Activated naive CD8-positive, alpha-beta T cell (primary cell): Measurements from ENCODE around the gene NOC4L.

Experiments used
- H3K27ac Mint-ChIP-seq: one replicate; pipeline ENCODE4 v1.8.0; 2021; ENCODE audit warnings: mixed read lengths
- H3K27me3 Mint-ChIP-seq: one replicate; pipeline ENCODE4 v1.8.0; 2021; ENCODE audit warnings: mixed read lengths
- H3K36me3 Mint-ChIP-seq: one replicate; pipeline ENCODE4 v1.8.0; 2021; ENCODE audit warnings: mixed read lengths
- H3K4me1 Mint-ChIP-seq: one replicate; pipeline ENCODE4 v1.8.0; 2021; ENCODE audit warnings: low read depth, mixed read lengths
- H3K4me3 Mint-ChIP-seq: one replicate; pipeline ENCODE4 v1.8.0; 2021; ENCODE audit warnings: mild to moderate bottlenecking, mixed read lengths
- H3K9me3 Mint-ChIP-seq: one replicate; pipeline ENCODE4 v1.8.0; 2021; ENCODE audit warnings: low read depth, mixed read lengths

The NOC4L gene

DNA sequence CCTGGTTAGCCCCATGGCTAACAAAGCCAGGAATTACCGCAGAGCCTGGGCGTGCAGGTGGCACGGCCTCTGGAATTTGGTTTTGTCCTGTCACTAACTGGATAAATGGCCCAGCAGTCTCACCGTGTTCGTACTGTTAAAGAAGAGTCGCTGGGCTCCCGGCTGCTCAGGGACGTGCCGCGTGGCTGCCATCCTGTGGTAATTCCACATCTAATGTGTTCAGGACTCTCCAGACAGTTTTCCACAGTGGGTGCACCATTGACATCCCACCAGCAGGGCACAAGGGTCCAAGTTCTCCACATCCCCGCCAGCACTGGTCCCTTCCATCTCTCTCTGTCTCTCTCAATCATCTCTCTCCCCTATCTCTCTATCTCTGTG is 19.6 kb downstream of the NOC4L start:
- Mint-ChIP-seq H3K36me3 (no peaks in the 10 kb centered on the region), H3K4me1 (peaks cover 13% of the 10 kb centered on the region), H3K4me3 (no peak overlapping the region), H3K27me3 (no peaks in the 10 kb centered on the region), H3K9me3 (no peaks in the 10 kb centered on the region), H3K27ac (no peak overlapping the region)

DNA sequence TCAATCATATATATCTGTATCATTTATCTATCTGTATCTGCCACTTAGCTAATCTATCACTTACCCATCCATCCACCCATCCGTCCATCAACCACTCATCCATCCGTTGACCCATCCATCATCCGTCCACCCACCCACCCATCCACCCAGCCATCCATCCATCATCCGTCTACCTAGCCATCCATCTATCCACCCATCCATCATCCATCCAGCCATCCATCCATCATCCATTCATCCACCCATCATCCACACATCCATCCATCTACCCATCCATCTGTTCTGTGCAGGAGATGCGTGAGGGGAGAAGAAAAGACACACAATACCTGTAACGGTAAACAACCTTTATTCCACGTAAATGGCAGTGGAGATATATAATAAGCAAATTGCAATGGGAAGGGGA is 20.2 kb downstream of the NOC4L start:
- Mint-ChIP-seq H3K27me3 (no peaks in the 10 kb centered on the region), H3K9me3 (no peaks in the 10 kb centered on the region), H3K27ac (no peak overlapping the region), H3K4me3 (no peak overlapping the region), H3K36me3 (no peaks in the 10 kb centered on the region), H3K4me1 (peaks cover 13% of the 10 kb centered on the region)

DNA sequence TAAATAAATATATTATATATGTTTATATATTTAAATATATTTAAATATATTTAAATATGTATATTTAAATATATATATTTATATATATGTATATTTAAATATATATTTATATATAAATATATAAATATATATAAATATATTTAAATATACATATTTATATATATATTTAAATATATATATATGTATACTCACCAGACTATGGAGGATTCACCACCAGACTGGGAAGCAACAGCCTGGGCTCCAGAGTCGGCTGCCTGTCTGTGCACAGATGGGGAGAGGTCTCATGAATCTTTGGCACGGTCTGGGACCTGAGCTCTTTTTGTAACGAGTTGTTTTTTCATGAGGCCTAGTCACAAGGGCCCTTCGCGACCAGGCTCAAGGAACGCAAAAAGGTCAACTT is 21.3 kb downstream of the NOC4L start:
- Mint-ChIP-seq H3K27ac (no peak overlapping the region), H3K4me1 (peaks cover 13% of the 10 kb centered on the region), H3K27me3 (peaks cover 2% of the 10 kb centered on the region), H3K4me3 (no peak overlapping the region), H3K36me3 (no peaks in the 10 kb centered on the region), H3K9me3 (no peaks in the 10 kb centered on the region)

DNA sequence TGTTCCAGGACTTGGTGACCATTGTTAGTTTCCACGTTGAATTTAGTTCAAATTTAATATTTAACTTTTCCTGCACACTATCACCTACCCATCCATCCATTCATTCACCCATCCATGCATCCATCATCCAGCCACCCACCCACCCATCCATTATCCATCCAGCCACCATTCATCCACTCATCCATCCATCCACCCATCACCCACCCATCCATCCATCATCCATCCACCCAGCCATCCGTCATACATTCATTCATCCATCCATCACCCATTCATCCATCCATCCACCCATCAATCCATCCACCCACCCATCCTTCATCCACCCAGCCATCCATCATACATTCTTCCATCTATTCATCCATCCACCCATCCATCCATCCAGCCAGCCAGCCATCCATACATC is 21.8 kb downstream of the NOC4L start:
- Mint-ChIP-seq H3K27ac (no peak overlapping the region), H3K36me3 (no peaks in the 10 kb centered on the region), H3K9me3 (no peaks in the 10 kb centered on the region), H3K27me3 (peaks cover 2% of the 10 kb centered on the region), H3K4me1 (peaks cover 13% of the 10 kb centered on the region), H3K4me3 (no peak overlapping the region)

DNA sequence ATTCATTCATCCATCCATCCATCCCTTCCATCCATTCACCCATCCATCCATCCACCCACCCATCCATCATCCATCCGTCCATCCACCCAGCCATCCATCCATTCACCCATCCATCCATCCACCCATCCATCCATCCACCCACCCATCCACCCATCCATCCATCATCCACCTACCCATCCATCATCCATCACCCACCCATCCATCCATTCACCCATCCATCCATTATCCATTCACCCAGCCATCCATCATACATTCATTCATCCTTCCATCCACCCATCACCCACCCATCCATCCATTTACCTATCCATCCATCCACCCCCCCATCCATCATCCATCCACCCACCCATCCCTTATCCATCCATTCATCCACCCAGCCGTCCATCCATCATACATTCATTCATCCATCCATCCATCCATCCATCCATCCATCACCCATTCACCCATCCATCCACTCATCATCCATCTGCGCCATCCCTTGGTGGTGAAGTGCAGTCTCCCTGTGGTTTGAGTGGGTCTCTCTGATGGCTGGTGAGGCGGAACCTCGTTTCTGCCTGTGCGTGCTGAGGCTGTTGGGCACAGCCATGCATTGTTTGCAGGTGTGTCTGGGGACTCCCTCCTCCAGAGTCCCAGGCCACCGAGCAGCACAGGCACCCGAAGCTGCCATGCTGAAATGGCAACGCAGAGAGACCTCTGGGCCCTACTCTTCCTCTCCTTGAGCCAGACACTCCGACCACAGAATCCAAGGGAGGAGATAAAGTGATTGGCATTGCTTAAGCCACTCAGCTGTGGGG is 22.7 kb downstream of the NOC4L start:
- Mint-ChIP-seq H3K4me1 (peaks cover 12% of the 10 kb centered on the region), H3K27me3 (peaks cover 2% of the 10 kb centered on the region), H3K4me3 (no peak overlapping the region), H3K9me3 (no peaks in the 10 kb centered on the region), H3K36me3 (no peaks in the 10 kb centered on the region), H3K27ac (no peak overlapping the region)

DNA sequence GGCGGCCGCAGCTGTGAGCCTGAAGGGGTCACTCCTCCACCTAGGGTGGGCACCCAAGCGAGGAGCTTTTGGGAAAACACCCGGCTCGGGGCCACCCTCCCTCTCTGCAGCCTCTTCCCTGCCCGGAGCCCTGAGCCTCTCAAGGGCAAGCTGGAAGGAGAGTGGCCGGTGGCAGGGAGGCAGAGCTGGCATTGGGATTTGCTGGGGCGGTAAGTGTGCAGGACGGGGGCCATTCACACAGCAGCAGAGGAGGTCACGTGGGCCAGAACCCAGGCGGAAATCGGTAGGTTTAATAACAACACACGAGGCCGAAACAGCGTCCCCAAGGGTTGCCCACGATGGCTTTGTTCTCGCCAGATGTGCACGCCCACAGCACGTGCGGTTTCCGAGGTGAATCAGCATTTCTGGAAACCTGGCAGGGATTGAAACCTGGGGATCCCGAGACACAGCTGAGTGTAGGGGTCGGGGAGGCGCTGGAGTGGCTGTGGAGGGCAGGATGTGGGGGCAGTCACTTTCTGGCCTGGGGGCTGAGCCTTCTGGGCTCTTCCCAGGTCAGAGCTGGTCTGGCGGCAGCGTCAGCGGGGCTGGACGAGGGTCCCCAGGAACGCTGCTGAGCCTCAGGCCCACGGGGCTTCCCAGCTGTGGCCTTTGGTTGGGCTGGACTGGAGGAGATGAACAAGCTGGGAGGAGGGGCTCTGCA is 23.5 kb downstream of the NOC4L start:
- H3K4me3 Mint-ChIP-seq = no peak overlapping the region
- H3K9me3 Mint-ChIP-seq = no peaks in the 10 kb centered on the region
- peaks cover 2% of the 10 kb centered on the region for H3K27me3 Mint-ChIP-seq
- no peaks in the 10 kb centered on the region for H3K36me3 Mint-ChIP-seq
- H3K27ac Mint-ChIP-seq = no peak overlapping the region
- H3K4me1 Mint-ChIP-seq = peaks cover 14% of the 10 kb centered on the region

DNA sequence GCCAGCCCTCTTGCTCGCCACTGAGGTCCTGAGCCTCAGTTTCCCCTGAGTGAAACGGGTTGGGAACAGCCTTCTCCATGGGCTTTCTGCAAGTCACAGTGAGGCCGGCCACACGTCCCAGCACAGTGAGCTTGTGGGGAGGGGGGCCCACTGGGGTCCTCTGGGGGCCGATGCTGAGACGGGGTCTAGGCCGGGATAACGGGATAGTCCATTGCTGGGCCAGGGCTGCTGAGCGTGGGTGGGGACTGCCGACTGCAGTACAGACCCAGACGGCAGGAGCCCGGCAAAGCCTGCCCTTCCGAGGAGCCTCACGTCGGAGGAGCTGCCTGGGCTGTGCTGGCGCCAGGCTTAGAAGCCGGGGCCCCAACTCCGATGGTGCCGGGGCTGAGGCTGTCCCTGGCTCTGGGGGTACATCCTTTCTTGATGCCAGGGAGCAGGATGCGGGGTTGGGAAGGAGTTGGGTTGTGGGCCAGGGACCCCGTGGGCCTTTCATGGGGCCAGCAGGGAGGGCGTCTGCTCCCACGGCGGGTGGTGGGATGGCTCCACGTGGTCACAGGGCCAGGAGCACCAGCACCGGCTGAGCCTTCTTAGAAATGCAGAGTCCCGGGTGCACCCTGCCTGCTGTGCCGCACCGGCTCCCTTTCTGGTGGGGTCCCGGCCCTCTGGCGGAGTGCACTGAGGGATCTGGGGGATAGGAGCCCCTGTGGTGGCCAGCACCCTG is 24.2 kb downstream of the NOC4L start:
- no peak overlapping the region for H3K27ac Mint-ChIP-seq
- H3K36me3 Mint-ChIP-seq = no peaks in the 10 kb centered on the region
- peaks cover 16% of the 10 kb centered on the region for H3K4me1 Mint-ChIP-seq
- H3K27me3 Mint-ChIP-seq = peaks cover 4% of the 10 kb centered on the region
- H3K4me3 Mint-ChIP-seq = no peak overlapping the region
- H3K9me3 Mint-ChIP-seq = no peaks in the 10 kb centered on the region

DNA sequence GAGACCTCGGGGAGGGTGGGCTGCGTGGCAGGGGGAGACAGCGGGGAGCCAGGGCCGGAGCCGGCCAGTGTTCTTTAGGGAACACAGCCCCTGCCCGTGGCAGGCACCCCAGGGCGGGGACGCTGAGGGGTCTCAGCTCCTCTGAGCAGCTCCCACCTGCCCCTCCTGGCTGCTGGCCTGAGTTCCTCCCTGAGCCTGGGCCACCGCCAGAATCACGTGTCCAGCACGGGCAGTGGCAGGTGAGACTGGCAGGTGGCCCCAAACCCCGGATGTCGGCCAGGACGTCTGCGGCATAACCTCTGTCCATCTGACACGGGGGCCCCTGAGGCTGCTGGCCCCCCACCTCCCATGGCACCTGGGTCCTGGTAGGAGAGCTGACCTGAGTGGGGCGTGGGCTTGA is 25.1 kb downstream of the NOC4L start:
- Mint-ChIP-seq H3K4me1 (peaks cover 14% of the 10 kb centered on the region), H3K27me3 (peaks cover 4% of the 10 kb centered on the region), H3K36me3 (no peaks in the 10 kb centered on the region), H3K4me3 (no peak overlapping the region), H3K9me3 (no peaks in the 10 kb centered on the region), H3K27ac (no peak overlapping the region)

DNA sequence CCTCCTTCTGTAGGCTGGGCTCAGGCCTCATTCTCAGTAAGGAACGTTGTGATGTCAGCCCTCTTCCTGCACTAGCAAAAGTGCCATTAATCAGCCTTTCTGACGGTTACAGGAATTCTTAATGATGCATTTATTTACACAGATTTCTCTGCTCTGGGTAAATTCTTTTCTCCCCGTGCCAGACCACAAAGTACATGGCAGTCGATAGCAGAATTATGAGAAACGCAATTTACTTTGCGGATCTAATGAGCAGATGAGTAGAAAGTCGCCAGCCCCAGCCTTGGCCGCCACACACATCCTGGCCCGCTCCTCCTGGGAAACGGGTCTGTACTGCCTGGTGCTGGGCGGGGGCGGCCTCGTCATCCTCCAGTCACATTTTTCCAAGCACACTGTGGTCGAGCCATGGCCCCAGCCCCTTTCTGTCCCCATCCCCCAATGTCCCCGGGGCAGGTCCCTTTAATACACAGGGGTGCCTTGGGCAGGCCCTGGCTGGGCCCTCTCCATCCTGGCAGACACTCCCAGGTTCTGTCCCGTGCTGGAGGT is 25.9 kb downstream of the NOC4L start:
- H3K27ac Mint-ChIP-seq = no peak overlapping the region
- no peaks in the 10 kb centered on the region for H3K36me3 Mint-ChIP-seq
- peaks cover 4% of the 10 kb centered on the region for H3K27me3 Mint-ChIP-seq
- H3K4me1 Mint-ChIP-seq = peaks cover 17% of the 10 kb centered on the region
- no peak overlapping the region for H3K4me3 Mint-ChIP-seq
- no peaks in the 10 kb centered on the region for H3K9me3 Mint-ChIP-seq

DNA sequence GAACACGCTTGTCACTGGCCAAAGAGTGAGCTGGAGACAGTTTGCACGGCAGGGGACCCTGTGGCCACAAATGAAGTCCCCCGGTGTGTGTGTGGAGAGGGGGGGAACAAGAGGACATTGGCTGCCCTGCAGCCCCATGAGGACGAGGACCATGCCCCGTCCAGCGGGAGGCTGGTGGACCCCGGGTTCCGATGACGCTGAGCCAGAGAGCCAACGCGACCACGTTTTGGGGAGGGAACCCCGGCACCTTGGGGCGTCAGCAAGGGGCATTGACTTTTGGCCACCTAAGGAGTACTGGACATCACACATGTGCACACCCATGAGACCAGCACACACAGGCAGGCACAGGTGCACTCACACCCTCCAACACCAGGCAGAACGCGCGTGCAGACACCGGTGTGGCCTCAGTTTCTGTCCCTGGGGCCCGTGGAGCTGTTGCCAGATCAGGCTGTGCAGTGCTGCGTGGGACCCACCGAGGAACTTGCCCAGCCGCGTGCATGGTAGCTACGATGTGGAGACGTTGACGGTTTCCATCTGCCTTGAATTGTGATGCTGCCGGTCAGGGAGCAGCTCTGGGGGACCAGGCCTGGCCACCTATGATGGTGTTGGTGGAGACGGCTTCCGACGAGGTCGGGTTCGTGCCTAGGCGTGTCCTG is 26.5 kb downstream of the NOC4L start:
- H3K36me3 Mint-ChIP-seq = no peaks in the 10 kb centered on the region
- H3K27ac Mint-ChIP-seq = no peak overlapping the region
- H3K4me3 Mint-ChIP-seq = no peak overlapping the region
- H3K9me3 Mint-ChIP-seq = no peaks in the 10 kb centered on the region
- H3K4me1 Mint-ChIP-seq = peaks cover 17% of the 10 kb centered on the region
- H3K27me3 Mint-ChIP-seq = peaks cover 4% of the 10 kb centered on the region

DNA sequence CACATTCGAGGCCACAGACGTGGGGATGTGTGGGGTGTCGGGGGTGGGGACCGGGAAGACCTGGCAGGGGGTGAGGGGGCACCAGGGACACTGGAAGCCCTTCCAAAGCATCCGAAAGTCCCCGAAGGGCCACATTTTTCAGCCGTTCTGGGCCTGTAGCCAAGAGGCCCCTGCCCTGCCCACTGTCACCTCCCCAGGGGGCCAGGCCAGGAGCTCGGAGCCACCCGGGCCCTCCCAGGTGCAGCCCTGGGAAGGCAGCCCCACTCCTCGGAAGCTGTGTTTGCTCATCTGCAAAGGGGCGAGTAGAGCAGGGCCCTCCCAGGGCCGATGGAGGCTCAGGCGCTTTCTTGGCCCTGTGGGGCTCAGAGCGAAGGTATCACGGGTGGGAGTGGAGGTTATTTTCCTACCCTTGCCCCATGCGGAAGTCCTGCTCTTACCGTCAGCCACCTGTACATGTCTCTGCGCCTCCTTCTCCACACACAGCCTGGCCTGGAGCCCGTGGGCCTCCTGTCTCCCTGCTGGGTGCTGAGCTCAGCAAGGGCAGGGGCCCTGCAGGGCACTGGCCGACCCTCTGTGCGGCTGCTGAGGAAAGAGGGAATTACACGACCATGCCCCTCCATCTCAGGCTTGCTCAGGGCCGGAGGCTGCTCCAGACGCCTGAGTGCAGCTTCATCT is 27.2 kb downstream of the NOC4L start:
- peaks cover 4% of the 10 kb centered on the region for H3K27me3 Mint-ChIP-seq
- no peak overlapping the region for H3K27ac Mint-ChIP-seq
- no peaks in the 10 kb centered on the region for H3K9me3 Mint-ChIP-seq
- H3K36me3 Mint-ChIP-seq = no peaks in the 10 kb centered on the region
- peaks cover 17% of the 10 kb centered on the region for H3K4me1 Mint-ChIP-seq
- H3K4me3 Mint-ChIP-seq = no peak overlapping the region

DNA sequence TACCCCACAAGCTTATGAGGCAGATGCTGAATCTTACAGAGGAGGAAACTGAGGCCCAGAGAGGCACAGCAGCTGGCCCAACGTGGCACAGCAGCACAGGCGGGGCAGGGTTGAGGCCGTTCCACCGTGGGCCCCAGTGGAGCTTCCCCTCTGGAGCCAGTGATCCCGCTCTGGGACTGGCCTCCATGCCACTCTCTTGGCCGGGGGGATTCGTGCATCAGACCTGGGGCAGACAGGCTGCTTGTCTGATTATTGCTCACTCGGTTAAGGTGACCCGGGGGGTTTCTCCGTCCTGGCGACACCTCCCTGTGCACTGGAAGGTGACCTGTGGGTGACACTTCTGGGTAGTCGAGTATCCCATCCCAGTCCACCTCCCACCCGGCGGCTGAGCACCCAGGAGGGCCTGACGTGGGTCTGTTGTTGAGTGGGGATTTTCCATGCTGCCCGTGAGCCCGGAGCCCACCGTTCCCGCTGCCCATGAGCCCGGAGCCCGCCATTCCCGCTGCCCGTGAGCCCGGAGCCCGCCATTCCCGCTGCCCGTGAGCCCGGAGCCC is 27.8 kb downstream of the NOC4L start:
- Mint-ChIP-seq H3K4me1 (peaks cover 18% of the 10 kb centered on the region), H3K4me3 (no peak overlapping the region)

DNA sequence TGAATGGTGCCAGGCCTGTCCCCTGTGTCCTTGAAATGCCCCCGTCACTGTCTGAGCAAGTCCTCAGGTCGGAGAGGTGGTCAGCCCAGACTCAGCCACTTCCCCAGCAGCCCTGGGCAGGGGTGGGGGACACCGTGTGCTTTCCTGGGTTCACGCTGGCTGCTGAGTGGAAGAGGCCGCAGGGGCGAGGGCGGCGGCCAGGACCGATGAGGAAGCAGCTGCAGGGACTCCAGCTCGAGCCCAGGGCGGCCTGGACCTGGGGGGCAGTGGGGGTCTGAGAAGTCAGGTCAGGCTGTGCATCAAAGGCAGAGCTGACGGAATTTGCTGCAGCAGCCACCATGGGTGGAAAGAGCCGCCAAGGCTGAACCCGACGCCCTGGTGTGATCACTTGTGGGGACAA is 28.4 kb downstream of the NOC4L start:
- Mint-ChIP-seq H3K4me1 (peaks cover 20% of the 10 kb centered on the region), H3K4me3 (no peak overlapping the region), H3K36me3 (no peaks in the 10 kb centered on the region), H3K9me3 (no peaks in the 10 kb centered on the region), H3K27me3 (peaks cover 4% of the 10 kb centered on the region), H3K27ac (no peak overlapping the region)

More for the DNA sequence above, 27.8 kb downstream of the NOC4L start:
- Mint-ChIP-seq H3K27me3 (peaks cover 4% of the 10 kb centered on the region), H3K9me3 (no peaks in the 10 kb centered on the region), H3K27ac (no peak overlapping the region), H3K36me3 (no peaks in the 10 kb centered on the region)
